Ishikawa (cell line): ENCODE data around the gene RBMS3.

Experiments
- CEBPB ChIP-seq: IDR thresholded peaks from 2 replicates; pipeline ENCODE4 v1.6.1; 2012
- CREB1 ChIP-seq: IDR thresholded peaks from 2 replicates; pipeline ENCODE4 v1.6.1; 2012; ENCODE audit warnings: low read depth
- EGR1 ChIP-seq: IDR thresholded peaks from 2 replicates; pipeline ENCODE4 v1.6.1; 2012
- EP300 ChIP-seq: IDR thresholded peaks from 2 replicates; pipeline ENCODE4 v1.6.1; 2012; ENCODE audit warnings: borderline replicate concordance
- FOXM1 ChIP-seq: IDR thresholded peaks from 2 replicates; pipeline ENCODE4 v1.6.1; 2012; ENCODE audit warnings: low read depth, borderline replicate concordance
- NFIC ChIP-seq: IDR thresholded peaks from 2 replicates; pipeline ENCODE4 v1.6.1; 2012
- RAD21 ChIP-seq: IDR thresholded peaks from 2 replicates; pipeline ENCODE4 v1.6.1; 2012; ENCODE audit warnings: low read depth
- TAF1 ChIP-seq: IDR thresholded peaks from 2 replicates; pipeline ENCODE4 v1.6.1; 2012; ENCODE audit warnings: low read depth, mild to moderate bottlenecking
- TCF12 ChIP-seq: IDR thresholded peaks from 2 replicates; pipeline ENCODE4 v1.6.1; 2012; ENCODE audit warnings: low read depth
- TEAD4 ChIP-seq: IDR thresholded peaks from 2 replicates; pipeline ENCODE4 v1.6.1; 2012
- YY1 ChIP-seq: IDR thresholded peaks from 2 replicates; pipeline ENCODE4 v1.6.1; 2012; ENCODE audit warnings: low read depth
- ZBTB7A ChIP-seq: IDR thresholded peaks from 2 replicates; pipeline ENCODE4 v1.6.1; 2012; ENCODE audit warnings: low read depth
- TF ChIP-seq, protein P1 (sequence below): IDR thresholded peaks from 2 replicates; pipeline ENCODE4 v1.6.1; 2012; ENCODE audit warnings: low read depth, mild to moderate bottlenecking
- TF ChIP-seq, protein P2 (sequence below): IDR thresholded peaks from 2 replicates; pipeline ENCODE4 v1.6.1; 2012
- TF ChIP-seq, protein P3 (sequence below): IDR thresholded peaks from 2 replicates; pipeline ENCODE4 v1.6.1; 2012

RBMS3 gene

DNA sequence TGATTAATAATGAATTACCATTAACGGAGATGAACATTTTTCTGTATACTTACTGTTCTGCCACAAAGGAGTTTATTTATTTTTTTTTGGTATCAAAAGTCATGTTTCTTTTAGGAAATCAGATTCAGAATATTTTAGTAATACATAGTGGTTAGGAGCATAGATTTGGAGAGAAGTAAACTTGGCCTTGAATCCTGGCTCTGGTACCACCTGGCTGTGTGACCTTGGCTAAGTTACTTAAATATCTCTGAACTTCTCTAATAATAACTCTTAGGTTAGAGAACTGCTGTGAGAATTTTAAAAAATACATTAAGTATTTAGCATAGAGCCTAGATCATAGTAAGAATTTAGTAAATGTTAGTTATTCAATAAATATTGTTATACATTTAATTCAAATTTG is 309.1 kb downstream of the RBMS3 start:
- TF ChIP-seq TCF12, result no peak
- no peak for TF ChIP-seq EGR1
- TF ChIP-seq CEBPB, result no peak
- TF ChIP-seq EP300, result no peak
- no peak for TF ChIP-seq TAF1
- TF ChIP-seq CREB1, result no peak
- TF ChIP-seq, protein P1, sequence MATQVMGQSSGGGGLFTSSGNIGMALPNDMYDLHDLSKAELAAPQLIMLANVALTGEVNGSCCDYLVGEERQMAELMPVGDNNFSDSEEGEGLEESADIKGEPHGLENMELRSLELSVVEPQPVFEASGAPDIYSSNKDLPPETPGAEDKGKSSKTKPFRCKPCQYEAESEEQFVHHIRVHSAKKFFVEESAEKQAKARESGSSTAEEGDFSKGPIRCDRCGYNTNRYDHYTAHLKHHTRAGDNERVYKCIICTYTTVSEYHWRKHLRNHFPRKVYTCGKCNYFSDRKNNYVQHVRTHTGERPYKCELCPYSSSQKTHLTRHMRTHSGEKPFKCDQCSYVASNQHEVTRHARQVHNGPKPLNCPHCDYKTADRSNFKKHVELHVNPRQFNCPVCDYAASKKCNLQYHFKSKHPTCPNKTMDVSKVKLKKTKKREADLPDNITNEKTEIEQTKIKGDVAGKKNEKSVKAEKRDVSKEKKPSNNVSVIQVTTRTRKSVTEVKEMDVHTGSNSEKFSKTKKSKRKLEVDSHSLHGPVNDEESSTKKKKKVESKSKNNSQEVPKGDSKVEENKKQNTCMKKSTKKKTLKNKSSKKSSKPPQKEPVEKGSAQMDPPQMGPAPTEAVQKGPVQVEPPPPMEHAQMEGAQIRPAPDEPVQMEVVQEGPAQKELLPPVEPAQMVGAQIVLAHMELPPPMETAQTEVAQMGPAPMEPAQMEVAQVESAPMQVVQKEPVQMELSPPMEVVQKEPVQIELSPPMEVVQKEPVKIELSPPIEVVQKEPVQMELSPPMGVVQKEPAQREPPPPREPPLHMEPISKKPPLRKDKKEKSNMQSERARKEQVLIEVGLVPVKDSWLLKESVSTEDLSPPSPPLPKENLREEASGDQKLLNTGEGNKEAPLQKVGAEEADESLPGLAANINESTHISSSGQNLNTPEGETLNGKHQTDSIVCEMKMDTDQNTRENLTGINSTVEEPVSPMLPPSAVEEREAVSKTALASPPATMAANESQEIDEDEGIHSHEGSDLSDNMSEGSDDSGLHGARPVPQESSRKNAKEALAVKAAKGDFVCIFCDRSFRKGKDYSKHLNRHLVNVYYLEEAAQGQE, result no peak
- no peak for TF ChIP-seq YY1
- TF ChIP-seq TEAD4, result no peak
- no peak for TF ChIP-seq ZBTB7A
- TF ChIP-seq NFIC, result no peak
- TF ChIP-seq FOXM1, result no peak

DNA sequence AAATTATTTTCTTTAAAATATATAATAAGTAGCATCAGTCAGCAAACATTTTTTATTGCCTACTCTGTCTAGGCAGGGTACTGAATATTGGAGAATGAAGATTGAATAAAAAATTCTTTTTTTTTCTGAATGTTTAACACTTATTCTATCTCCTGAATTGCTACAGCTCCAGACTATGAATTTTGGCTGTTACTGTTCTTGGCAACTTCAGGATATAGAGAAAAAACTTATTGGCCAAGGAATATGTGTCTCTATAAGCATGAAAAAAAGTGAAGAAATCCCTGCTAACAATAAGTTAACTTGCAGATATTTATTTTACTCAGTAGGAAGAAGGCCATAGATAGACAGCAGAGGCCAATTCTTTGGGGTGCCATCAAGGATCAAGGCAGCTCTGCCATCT is 309.6 kb downstream of the RBMS3 start:
- TF ChIP-seq EP300 (no peak), RAD21 (no peak), CEBPB (no peak), ZBTB7A (no peak)

DNA sequence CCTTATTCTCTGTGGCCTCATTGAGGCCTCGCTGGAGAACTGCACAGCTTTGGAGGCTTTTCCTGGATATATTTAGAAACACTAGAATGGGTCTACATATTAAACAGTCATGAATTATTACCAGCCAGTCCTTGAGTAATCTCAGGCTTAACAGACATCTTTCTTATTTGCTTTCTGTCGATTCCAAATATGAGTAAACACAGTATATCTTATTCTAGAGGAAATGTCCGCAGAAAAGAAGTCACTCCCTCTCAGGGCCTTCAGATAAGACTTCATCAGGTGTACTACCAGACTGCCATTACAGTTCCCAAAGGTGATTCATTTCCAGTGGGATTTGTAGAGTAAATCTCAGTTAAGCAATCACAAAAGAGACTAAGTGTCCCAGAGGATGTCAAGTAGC is 310.7 kb downstream of the RBMS3 start:
- TF ChIP-seq CREB1, result no peak

DNA sequence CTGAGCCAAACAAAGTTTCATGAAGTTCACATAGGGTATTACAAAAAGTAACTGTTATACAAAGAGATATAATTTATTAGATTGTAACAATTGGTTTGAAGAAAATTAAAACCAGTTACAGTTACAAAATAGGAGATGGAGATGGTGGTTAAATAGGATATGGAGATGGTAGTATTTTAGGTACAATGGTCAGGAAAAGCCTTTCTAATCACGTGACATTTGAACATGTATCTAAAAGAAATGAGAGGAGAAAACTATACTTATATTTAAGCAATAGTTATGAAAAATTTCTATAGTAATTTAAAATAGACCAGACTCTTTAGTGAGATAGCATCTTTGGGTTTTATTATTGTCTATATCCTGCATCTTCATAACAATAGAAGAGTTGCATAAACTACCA is 312.9 kb downstream of the RBMS3 start:
- TF ChIP-seq, protein P2, sequence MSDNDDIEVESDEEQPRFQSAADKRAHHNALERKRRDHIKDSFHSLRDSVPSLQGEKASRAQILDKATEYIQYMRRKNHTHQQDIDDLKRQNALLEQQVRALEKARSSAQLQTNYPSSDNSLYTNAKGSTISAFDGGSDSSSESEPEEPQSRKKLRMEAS, result no peak
- TF ChIP-seq, protein P3, sequence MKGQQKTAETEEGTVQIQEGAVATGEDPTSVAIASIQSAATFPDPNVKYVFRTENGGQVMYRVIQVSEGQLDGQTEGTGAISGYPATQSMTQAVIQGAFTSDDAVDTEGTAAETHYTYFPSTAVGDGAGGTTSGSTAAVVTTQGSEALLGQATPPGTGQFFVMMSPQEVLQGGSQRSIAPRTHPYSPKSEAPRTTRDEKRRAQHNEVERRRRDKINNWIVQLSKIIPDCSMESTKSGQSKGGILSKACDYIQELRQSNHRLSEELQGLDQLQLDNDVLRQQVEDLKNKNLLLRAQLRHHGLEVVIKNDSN, result no peak
- TF ChIP-seq ZBTB7A (no peak), NFIC (no peak), CREB1 (no peak), TEAD4 (no peak), RAD21 (no peak), YY1 (no peak), FOXM1 (no peak), EP300 (no peak), TAF1 (no peak), CEBPB (no peak), TCF12 (no peak), EGR1 (no peak)
- TF ChIP-seq, protein P1, result no peak

DNA sequence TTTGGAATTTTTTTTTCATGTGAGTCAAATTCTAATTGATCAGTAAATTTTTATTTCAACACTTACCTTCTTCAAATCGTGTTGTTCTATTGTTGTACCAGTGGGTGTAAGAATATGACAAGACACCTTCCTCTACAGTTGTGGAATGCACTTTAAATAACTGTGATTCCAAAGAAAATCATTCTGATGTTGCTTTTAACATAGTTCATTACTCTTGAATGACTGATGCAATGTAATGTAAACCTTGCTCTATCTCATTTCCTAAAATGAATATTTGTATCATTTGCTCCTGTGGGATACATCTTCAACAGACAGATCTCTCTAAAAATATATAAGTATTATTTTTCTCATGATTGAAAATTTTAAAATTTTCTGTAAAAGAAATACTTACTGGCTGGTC is 313.4 kb downstream of the RBMS3 start:
- TF ChIP-seq, protein P1, result no peak
- TF ChIP-seq YY1 (no peak), ZBTB7A (no peak), RAD21 (no peak), FOXM1 (no peak), CEBPB (no peak), CREB1 (no peak), EGR1 (no peak), TCF12 (no peak), TAF1 (no peak), TEAD4 (no peak), EP300 (no peak), NFIC (no peak)
- TF ChIP-seq, protein P2, result no peak
- TF ChIP-seq, protein P3, result no peak
